PC-9 (cell line): ENCODE measurements around the gene SYNGR2.

Experiments
- EZH2 ChIP-seq: fragments of 200-600 bp; sonication (generic); IDR thresholded peaks from 2 replicates; pipeline ENCODE4 v1.8.0; 2017; ENCODE audit warnings: antibody characterized with exemption, low read depth
- TF ChIP-seq, protein P1 (sequence below): fragments of 200-600 bp; sonication (generic); conservative IDR thresholded peaks from 2 replicates; pipeline ENCODE4 v1.6.1; 2017; ENCODE audit warnings: mixed run types, antibody characterized with exemption, mild to moderate bottlenecking, moderate library complexity

DNA sequence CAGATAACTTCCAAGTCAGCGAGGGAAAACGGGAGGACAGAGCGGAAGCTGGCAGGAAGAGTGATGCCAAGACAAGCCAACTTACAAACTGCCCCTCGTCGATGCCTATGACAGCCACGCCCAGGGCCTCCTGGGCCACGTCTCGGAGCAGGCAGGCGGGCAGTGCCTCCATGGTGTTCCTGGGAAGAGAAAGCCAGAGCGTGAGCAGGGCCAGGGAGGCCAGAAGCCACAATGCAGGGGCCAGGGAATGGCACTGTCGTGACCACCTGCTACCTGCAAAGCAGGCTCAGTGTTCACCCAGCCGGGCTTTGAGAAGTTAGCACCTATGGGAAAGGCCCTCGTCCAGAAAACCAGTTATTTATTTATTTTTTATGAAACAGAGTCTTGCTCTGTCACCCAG, 14.1 kb downstream of the SYNGR2 start:
- TF ChIP-seq, protein P1, sequence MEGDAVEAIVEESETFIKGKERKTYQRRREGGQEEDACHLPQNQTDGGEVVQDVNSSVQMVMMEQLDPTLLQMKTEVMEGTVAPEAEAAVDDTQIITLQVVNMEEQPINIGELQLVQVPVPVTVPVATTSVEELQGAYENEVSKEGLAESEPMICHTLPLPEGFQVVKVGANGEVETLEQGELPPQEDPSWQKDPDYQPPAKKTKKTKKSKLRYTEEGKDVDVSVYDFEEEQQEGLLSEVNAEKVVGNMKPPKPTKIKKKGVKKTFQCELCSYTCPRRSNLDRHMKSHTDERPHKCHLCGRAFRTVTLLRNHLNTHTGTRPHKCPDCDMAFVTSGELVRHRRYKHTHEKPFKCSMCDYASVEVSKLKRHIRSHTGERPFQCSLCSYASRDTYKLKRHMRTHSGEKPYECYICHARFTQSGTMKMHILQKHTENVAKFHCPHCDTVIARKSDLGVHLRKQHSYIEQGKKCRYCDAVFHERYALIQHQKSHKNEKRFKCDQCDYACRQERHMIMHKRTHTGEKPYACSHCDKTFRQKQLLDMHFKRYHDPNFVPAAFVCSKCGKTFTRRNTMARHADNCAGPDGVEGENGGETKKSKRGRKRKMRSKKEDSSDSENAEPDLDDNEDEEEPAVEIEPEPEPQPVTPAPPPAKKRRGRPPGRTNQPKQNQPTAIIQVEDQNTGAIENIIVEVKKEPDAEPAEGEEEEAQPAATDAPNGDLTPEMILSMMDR, result no peak
- no peak for TF ChIP-seq EZH2
